Activated CD4-positive, CD25-positive, alpha-beta regulatory T cell treated with anti-CD3 and anti-CD28 coated beads, Interleukin-2, amount 50 U/mL, for 24 hours (primary cell): ENCODE measurements around the gene HNRNPLL.
"Not testable (repeated sequence)": the region's sequence is repeated elsewhere in the genome, so short reads cannot be mapped to it uniquely, and the experiment has no call there.

Experiments used
- ATAC-seq, 2 donors: fragments of 150-1000 bp; cut with Tn5 transposase; one replicate each; pipeline ENCODE4 v1.10.0; 2021; ENCODE audit warnings: mild to moderate bottlenecking in 1 of 2, moderate library complexity in 1 of 2

Gene HNRNPLL

GRCh38 chr2:38619458-38620164 is 16.9 kb upstream of the HNRNPLL start:
- ATAC-seq, result peak in 1 of 2 donors; percentile 35

- ATAC-seq, result no peak
These were observed 14.6 kb upstream of the HNRNPLL start for GRCh38 chr2:38617301-38617700.

DNA sequence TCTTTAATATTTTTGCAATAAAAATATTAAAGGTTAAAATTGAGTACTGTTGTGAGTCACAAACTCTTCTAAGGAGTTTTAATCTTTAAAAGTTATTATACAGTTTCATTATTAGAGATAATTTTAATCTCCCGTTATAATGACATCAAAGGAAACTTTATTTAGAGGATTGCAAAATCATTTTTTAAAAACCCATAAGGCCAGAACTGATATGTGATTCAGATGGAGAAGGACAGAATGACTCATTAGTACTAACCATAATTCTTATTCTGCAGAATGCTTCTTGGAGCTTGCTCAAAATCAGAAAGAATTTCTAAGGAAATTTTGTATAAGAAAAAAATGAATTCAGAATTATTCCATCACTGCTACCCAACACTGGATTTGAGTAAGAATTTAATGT is 12.5 kb upstream of the HNRNPLL start:
- ATAC-seq, result peak; percentile 39 to 64

GRCh38 chr2:38613849-38614213 is 11.1 kb upstream of the HNRNPLL start:
- no peak for ATAC-seq

- no peak for ATAC-seq
These were observed 10.6 kb upstream of the HNRNPLL start for GRCh38 chr2:38613126-38613848.

DNA sequence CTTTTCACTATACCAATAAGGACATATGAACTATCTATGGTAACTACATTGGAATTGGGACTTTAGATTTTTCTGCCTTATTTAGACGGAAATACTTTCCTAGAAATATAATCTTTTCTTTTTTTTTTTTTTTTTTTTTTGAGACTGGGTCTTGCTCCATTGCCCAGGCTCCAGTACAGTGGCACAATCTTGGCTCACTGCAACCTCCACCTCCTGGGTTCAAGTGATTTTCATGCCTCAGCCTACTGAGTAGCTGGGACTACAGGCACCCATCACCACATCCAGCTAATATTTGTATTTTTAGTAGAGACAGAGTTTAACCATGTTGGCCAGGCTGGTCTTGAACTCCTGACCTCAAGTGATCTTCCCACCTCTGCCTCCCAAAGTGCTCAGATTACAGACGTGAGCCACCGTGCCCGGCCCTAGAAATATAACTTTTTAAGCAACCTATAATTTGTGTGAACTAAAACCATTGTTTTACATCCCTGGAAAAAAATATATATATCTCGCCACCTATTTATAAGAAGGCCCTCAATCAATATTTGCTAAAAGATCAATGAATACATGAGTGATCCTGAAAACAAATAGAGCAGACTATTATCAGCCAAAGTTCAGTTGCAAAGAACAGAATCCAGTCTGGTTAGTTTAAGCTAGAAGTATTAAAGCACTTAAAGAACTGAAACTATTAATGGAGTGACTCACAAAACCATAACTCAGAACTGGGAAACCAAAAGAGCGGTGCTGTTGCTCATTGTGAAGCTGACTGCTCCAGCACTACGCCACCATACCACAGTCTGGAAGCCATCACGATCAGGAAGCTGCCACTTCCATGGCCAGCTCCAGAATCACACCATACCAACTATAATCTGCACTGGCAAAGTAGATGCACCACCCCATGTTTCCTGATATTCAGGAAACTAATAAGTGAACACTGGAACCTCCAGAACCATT is 8.4 kb upstream of the HNRNPLL start:
- ATAC-seq, result peak; percentile 94 to 96

DNA sequence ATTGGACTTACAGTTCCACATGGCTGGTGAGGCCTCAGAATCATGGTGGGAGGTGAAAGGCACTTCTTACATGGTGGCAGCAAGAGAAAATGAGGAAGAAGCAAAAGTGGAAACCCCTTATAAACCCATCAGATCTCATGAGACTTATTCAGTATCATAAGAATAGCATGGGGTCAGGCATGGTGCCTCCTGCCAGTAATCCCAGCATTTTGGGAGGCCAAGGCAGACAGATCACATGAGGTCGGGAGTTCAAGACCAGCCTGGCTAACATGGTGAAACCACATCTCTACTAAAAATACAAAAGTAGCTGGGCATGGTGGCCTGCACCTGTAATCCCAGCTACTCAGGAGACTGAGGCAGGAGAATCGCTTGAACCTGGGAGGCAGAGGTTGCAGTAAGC is 6.5 kb upstream of the HNRNPLL start:
- not testable (repeated sequence) for ATAC-seq

- ATAC-seq, result no peak
These were observed 6.0 kb upstream of the HNRNPLL start for GRCh38 chr2:38608755-38609154.

DNA sequence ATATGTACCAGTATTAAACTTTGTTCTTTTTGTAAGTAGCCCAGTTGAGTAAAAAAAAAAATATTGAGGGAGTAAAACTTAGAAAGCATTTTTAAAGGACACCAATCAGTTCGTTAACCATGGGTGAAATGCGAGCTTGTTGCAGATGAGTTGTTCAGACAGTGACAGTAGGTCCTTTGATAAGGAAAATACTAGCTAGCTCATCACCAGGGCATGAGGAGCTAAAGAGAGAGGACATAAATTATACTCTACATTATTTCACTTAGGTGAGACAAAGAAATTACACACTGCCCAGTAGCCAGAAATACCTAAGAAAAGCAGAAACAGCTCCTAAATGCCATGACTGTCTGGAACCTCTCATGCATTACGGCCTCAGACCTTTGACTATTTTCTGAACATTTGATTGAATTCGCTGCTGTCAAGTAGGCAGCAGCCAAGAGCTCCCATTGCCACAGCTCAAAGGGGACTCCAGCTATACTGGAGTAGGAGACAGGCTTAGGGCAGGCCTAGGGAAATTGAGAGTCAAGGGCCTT is 2.6 kb upstream of the HNRNPLL start:
- ATAC-seq, result no peak

GRCh38 chr2:38603402-38604290 is 918 bp upstream of the HNRNPLL start:
- peak; percentile 78 to 82 for ATAC-seq

GRCh38 chr2:38602136-38602731 is 494 bp downstream of the HNRNPLL start:
- peak; percentile 3 to 4 for ATAC-seq

- ATAC-seq, result no peak
These were observed 1.1 kb downstream of the HNRNPLL start for GRCh38 chr2:38601463-38602135.

- no peak for ATAC-seq
These were observed 1.7 kb downstream of the HNRNPLL start for GRCh38 chr2:38600921-38601455.

DNA sequence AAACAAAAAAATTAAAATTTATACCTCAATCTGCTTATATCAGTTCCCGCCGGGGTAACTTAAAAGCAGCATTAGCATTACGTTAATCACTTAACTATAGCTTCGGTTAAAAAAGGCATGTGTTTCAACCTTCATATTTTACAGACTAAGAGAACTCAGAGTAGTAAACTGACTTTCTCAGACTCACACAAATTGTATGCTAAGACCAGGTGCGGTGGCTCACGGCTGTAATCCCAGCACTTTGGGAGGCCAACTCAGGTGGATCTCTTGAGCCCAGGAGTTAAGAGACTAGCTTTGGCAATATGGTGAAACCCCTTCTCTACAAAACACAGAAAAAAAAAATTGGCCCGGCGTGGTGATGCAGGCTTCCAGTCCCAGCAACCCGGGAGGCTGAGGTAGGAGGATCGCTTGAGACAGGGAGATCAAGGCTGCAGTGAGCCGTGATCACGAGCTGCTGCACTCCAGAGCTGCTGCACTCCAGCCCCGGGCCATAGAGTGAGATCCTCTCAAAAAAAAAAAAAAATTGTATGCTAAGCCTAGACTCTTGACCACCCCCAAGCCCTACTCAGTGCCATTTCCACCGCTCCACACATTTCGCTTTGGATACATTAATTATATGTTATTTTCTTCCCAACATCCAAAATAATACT is 2.4 kb downstream of the HNRNPLL start:
- ATAC-seq, result no peak

DNA sequence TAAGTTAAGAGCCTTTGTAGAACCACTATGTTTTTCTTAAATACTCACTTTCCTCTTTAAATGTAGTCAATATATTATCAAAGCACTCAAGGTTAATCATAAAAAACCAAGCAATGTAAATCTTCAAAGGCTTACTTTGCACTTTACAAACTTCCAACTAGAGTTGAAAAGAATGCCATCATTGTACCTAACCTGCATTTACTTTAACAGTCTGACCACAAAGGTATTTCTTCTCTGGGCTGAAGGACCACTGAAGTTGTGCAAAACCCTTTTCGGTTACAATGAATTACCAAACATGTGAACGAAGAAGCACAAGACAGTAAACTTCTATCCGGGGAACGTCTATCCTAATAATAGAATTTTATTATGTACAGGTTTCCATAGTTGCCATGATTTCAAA is 3.0 kb downstream of the HNRNPLL start:
- ATAC-seq, result no peak

DNA sequence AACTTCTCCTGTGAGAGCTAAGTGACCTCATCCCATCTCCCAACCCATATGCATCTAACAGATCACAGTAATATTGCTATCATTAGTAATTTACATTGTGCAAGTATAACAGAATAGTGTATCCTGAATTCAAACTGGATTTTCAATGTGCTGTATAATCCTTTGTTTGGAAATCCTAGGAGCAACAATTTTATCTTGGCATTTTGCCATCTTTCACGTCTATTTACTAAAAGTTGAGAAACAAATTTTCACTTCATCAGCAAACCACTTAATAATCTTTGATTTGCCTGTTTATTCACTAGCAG is 3.8 kb downstream of the HNRNPLL start:
- ATAC-seq, result no peak

GRCh38 chr2:38598200-38598990 is 4.3 kb downstream of the HNRNPLL start:
- ATAC-seq, result no peak

GRCh38 chr2:38597115-38597514 is 5.6 kb downstream of the HNRNPLL start:
- no peak for ATAC-seq

DNA sequence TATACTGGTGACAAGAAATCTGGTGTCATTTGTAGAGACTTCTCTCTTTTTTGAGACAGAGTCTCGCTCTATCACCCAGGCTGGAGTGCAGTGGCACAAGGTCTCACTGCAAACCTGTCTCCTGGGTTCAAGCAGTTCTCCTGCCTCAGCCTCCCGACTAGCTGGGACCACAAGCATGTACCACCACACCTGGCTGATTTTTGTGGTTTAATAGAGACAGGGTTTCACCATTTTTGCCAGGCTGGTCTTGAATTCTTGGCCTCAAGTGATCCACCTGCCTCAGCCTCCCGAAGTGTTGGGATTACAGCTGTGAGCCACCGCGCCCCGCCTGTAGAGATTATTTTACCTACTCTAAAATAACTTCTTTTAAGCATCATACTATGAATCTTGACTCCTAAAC is 6.5 kb downstream of the HNRNPLL start:
- no peak for ATAC-seq
